Lower lobe of right lung (tissue), 2 donors: Measurements from ENCODE around the gene SYCP2. TPM values are rescaled to one million over a fixed set of nuclear protein-coding genes. Genes with fewer than 3 reads are reported as not detected.

Source experiments
- ATAC-seq, 2 donors: fragments of 200-7000 bp; cut with Tn5 transposase; one replicate each; pipeline ENCODE4 v1.9.1; 2020 to 2022; ENCODE audit warnings: mild to moderate bottlenecking in 2 of 2, moderate library complexity in 2 of 2
- DNase-seq: peaks from one replicate; pipeline ENCODE4 v3.0.0-alpha.2; 2020
- H3K27ac ChIP-seq: fragments of 200-600 bp; one replicate; pipeline ENCODE4 v1.8.0; 2022
- H3K27me3 ChIP-seq: fragments of 200-600 bp; one replicate; pipeline ENCODE4 v1.8.0; 2022; ENCODE audit warnings: low read depth
- H3K36me3 ChIP-seq: fragments of 200-600 bp; one replicate; pipeline ENCODE4 v1.8.0; 2022; ENCODE audit warnings: mild to moderate bottlenecking
- H3K4me1 ChIP-seq: fragments of 200-600 bp; one replicate; pipeline ENCODE4 v1.8.0; 2022
- H3K4me3 ChIP-seq: fragments of 200-600 bp; one replicate; pipeline ENCODE4 v1.8.0; 2022; ENCODE audit warnings: mild to moderate bottlenecking
- H3K9me3 ChIP-seq: fragments of 200-600 bp; one replicate; pipeline ENCODE4 v1.8.0; 2022
- CTCF ChIP-seq: fragments of 200-600 bp; IDR thresholded peaks from one replicate; pipeline ENCODE4 v1.8.0; 2022; ENCODE audit warnings: antibody characterized with exemption, mild to moderate bottlenecking
- intact Hi-C: fragments of 100-400 bp; cut with DNase I; formaldehyde crosslinking; loops from one replicate; pipeline ENCODE4 v1.11.0; 2022
- total RNA-seq: library from RNA; stranded (reverse); fragmentation: NEBNext Ultra II Directional; extraction: Animal tissue kit (Norgen Biotek cat#: 25700); gene quantifications from one replicate; pipeline ENCODE4 v1.2.1, GENCODE V29; 2021
- donor health status: DM: no; HTN: yes; CAD: no; lungs with severe emphysema.

The SYCP2 gene
- total RNA-seq, 1 donor from 2014 or later = 3.5 TPM

GRCh38 chr20:59850018-59850641, 83.3 kb downstream of the SYCP2 start:
- no peaks in the 10 kb centered on the region for H3K27me3 ChIP-seq

GRCh38 chr20:59848182-59848581, 85.3 kb downstream of the SYCP2 start:
- Histone ChIP-seq H3K27ac (no peak overlapping the region), H3K4me3 (no peak overlapping the region), H3K36me3 (no peaks in the 10 kb centered on the region), H3K9me3 (no peaks in the 10 kb centered on the region), H3K4me1 (no peaks in the 10 kb centered on the region), H3K27me3 (no peaks in the 10 kb centered on the region)
- no peak for TF ChIP-seq CTCF
- no peak for DNase-seq
- intact Hi-C loops = loop anchor here (10.0 kb wide), 1 partner anchor 63 kb away; no protein-coding TSS in a partner anchor
- ATAC-seq = peak in 1 of 2 donors; percentile 55

More at GRCh38 chr20:59850018-59850641, 83.3 kb downstream of the SYCP2 start:
- Histone ChIP-seq H3K36me3 (no peaks in the 10 kb centered on the region), H3K4me3 (no peak overlapping the region), H3K9me3 (no peaks in the 10 kb centered on the region), H3K27ac (no peak overlapping the region), H3K4me1 (no peaks in the 10 kb centered on the region)
- ATAC-seq = peak in 1 of 2 donors; percentile 52
- no peak for DNase-seq
- intact Hi-C loops = no loop called here
- TF ChIP-seq CTCF = peak; percentile 64

GRCh38 chr20:59845472-59845871, 88.0 kb downstream of the SYCP2 start:
- intact Hi-C loops = loop anchor here (10.0 kb wide), 1 partner anchor 61 kb away; no protein-coding TSS in a partner anchor
- no peak overlapping the region for H3K27ac ChIP-seq
- ATAC-seq (no peak), DNase-seq (no peak)
- H3K27me3 ChIP-seq = no peaks in the 10 kb centered on the region
- no peaks in the 10 kb centered on the region for H3K36me3 ChIP-seq
- no peaks in the 10 kb centered on the region for H3K9me3 ChIP-seq
- no peak for TF ChIP-seq CTCF
- no peak overlapping the region for H3K4me3 ChIP-seq
- H3K4me1 ChIP-seq = no peaks in the 10 kb centered on the region

DNA sequence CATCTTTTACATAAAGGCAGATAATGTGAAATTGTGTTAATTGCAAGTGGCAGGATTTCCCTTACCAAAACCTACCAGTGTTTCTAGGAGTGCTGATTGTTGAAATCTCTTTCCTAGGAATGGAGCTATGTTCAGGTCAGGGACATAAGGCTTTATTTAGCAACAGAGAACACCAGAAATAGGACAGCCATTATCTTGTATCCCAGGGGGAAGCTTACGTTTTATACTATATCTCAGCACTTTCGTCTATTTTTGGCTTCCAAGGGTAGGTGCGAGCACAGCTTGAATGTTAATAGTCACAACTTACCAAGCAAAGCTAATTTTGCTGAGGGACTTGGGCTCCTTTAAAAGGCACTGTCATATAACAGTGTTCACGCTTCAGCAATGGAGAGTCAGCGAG, 94.0 kb downstream of the SYCP2 start:
- Histone ChIP-seq H3K27ac (no peak overlapping the region), H3K27me3 (no peaks in the 10 kb centered on the region)

GRCh38 chr20:59837623-59838394, 95.6 kb downstream of the SYCP2 start:
- DNase-seq = no peak
- Histone ChIP-seq H3K4me3 (no peak overlapping the region), H3K4me1 (peaks cover 12% of the 10 kb centered on the region), H3K9me3 (no peaks in the 10 kb centered on the region), H3K36me3 (no peaks in the 10 kb centered on the region), H3K27me3 (no peaks in the 10 kb centered on the region), H3K27ac (no peak overlapping the region)
- no peak for TF ChIP-seq CTCF
- ATAC-seq = no peak
- intact Hi-C loops = no loop called here

More for the DNA sequence above, 94.0 kb downstream of the SYCP2 start:
- no peak for ATAC-seq
- peaks cover 12% of the 10 kb centered on the region for H3K4me1 ChIP-seq
- H3K4me3 ChIP-seq = no peak overlapping the region
- no peak for DNase-seq
- no peaks in the 10 kb centered on the region for H3K36me3 ChIP-seq
- no peak for TF ChIP-seq CTCF
- H3K9me3 ChIP-seq = no peaks in the 10 kb centered on the region
- intact Hi-C loops = no loop called here
